COLO668 (cell line): ENCODE measurements around the gene PRDM5.
"Not testable (repeated sequence)": the region's sequence is repeated elsewhere in the genome, so short reads cannot be mapped to it uniquely, and the experiment has no call there.

Experiments used
- DNase-seq: peaks from one replicate; lab custom pipeline; 2025; ENCODE audit not compliant: unreplicated experiment; lab: John Stamatoyannopoulos, UW

Gene PRDM5

DNA sequence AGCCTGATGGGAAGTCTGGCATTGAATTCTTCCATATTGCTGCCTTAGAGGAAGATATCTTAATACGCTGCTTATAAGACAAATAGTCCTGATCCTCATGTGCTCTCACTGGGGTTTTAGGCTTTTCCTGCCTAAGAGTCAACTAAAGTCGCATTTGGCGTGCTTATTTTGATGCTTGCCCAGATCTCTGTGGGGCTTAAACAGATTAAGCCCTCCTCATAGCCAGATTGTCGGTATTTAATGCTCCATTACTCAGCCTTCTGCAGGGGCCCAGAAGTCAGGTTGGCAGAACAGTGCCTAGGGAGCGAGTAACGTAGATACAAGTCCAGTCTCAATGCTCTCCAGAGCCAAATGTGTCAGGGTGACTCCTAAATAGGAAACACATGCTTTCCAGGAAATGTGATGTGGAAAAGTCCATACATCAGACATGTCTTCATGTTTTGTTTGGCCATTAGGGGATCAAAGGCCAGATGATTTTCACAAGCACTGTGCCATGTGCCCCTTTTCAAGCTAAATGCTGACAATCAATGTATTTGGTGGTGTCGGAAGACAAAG lies 262.8 kb downstream of the PRDM5 start:
- no peak for DNase-seq

DNA sequence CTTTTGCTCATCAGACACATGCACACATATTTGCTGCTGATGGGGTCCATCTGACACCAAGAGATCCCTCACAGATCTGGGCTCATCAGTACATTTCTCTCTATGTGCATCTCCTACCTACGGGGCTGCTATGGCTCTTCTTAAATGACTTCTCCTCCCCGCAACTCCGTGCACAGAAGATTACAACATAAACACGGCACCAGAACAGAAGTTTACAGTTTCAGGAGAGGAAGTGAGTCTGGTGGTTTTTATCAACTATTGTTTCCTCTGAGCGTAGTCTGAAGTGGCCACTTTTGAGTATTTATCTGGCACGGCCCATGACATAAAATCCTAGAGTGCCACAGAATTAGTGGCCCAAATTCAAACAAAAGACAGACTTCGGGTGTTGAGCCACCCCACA lies 263.8 kb downstream of the PRDM5 start:
- DNase-seq, result no peak

DNA sequence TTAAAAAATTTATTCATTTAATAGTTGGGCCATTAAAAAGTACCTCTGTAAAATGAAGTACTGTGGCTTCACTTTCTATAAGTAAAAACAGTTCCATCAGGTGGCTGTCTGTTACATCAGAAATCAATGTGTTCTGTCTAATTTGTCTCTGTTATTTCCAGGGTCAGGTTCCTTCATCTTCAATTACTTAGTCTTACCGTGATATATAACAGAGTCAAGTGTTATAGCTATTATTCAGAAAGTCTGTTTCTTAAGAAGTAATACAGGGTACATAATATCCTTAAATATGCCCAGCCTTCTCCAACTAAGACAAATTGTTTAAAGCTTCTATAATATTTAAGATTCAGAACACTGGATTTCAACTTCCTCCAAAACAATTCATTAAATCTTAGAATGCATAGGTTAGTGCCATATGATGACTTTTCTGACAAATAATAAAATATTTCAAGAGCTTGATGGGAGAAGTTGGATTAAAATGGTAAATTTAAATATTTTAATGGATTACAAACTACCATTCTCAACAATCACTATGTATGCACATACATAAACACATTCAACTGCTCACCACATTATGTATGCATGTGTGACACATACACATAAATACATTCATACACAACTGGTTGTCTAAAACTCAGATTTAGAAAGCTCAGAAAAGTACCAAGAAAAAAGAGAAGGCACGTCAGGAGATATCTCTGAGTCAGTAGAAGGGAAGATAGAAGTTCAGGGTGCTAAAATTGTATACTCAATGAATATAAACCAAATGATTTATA lies 268.5 kb downstream of the PRDM5 start:
- DNase-seq, result no peak

DNA sequence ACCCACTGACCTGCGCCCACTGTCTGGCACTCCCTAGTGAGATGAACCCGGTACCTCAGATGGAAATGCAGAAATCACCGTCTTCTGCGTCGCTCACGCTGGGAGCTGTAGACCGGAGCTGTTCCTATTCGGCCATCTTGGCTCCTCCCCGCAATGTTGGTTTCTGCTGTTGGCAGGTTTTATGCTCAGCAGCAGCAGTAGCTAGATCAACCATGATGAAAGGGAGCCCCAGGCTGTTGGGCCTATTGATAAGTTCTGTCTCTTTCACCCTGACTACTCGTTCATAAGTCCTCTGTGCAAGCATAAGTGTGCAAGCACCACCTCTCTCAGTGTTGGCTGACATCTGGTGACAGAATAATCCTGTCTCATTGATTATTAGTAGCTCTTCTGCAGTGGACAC lies 274.2 kb downstream of the PRDM5 start:
- not testable (repeated sequence) for DNase-seq
